ENCODE data around the gene C17orf107. TPM values are rescaled to one million over a fixed set of nuclear protein-coding genes. Genes with fewer than 3 reads are reported as not detected.

C17orf107 gene
- total RNA-seq, 1 donor, result 4.0 TPM

- H3K4me3 ChIP-seq (ENCODE audit: insufficient read depth, low read length), result peak overlapping the region; percentile 96
- TF ChIP-seq CTCF (IDR thresholded peaks at IDR 0.05; ENCODE audit: extremely low read depth, low read depth, low read length), result no peak
- peaks cover 34% of the 10 kb centered on the region for H4K20me1 ChIP-seq (ENCODE audit: insufficient read depth, low read length)
- peak overlapping the region; percentile 72 for H3K27ac ChIP-seq (ENCODE audit: low read depth, low read length)
- peak; percentile 94 for DNase-seq (ENCODE audit: insufficient read length, low spot score, missing footprints)
- H3K9me3 ChIP-seq (ENCODE audit: low read depth, low read length), result no peaks in the 10 kb centered on the region
- H3K79me2 ChIP-seq (ENCODE audit: insufficient read depth, low read length), result peaks cover 38% of the 10 kb centered on the region
- H3K36me3 ChIP-seq (ENCODE audit: insufficient read depth, low read length), result peaks cover 23% of the 10 kb centered on the region
- peak overlapping the region; percentile 84 for H2AFZ ChIP-seq (ENCODE audit: low read length)
- no peaks in the 10 kb centered on the region for H3K27me3 ChIP-seq (ENCODE audit: insufficient read depth, low read length)
- H3K4me2 ChIP-seq (ENCODE audit: insufficient read depth, low read length), result peak overlapping the region; percentile 97
- peaks cover 54% of the 10 kb centered on the region for H3K4me1 ChIP-seq (ENCODE audit: insufficient read depth, low read length)
These were observed 50.2 kb downstream of the C17orf107 start for GRCh38 chr17:4949321-4950074.

GRCh38 chr17:4950075-4950745 lies 50.9 kb downstream of the C17orf107 start:
- TF ChIP-seq CTCF (IDR thresholded peaks at IDR 0.05; ENCODE audit: extremely low read depth, low read depth, low read length), result no peak
- Histone ChIP-seq H2AFZ (ENCODE audit: low read length) (peak overlapping the region; percentile 68), H3K27me3 (ENCODE audit: insufficient read depth, low read length) (no peaks in the 10 kb centered on the region), H4K20me1 (ENCODE audit: insufficient read depth, low read length) (peaks cover 27% of the 10 kb centered on the region), H3K4me3 (ENCODE audit: insufficient read depth, low read length) (peak overlapping the region; percentile 96), H3K4me2 (ENCODE audit: insufficient read depth, low read length) (peak overlapping the region; percentile 68), H3K9me3 (ENCODE audit: low read depth, low read length) (no peaks in the 10 kb centered on the region), H3K36me3 (ENCODE audit: insufficient read depth, low read length) (peaks cover 17% of the 10 kb centered on the region), H3K79me2 (ENCODE audit: insufficient read depth, low read length) (peaks cover 31% of the 10 kb centered on the region), H3K27ac (ENCODE audit: low read depth, low read length) (peak overlapping the region; percentile 17), H3K4me1 (ENCODE audit: insufficient read depth, low read length) (peaks cover 47% of the 10 kb centered on the region)
- peak; percentile 94 for DNase-seq (ENCODE audit: insufficient read length, low spot score, missing footprints)

- Histone ChIP-seq H3K79me2 (ENCODE audit: insufficient read depth, low read length) (peaks cover 25% of the 10 kb centered on the region), H3K27me3 (ENCODE audit: insufficient read depth, low read length) (no peaks in the 10 kb centered on the region), H3K36me3 (ENCODE audit: insufficient read depth, low read length) (peaks cover 12% of the 10 kb centered on the region), H2AFZ (ENCODE audit: low read length) (peak within 1 kb of the TSS; percentile 68), H3K9me3 (ENCODE audit: low read depth, low read length) (no peaks in the 10 kb centered on the region), H3K4me3 (ENCODE audit: insufficient read depth, low read length) (peak within 1 kb of the TSS; percentile 96), H3K27ac (ENCODE audit: low read depth, low read length) (peak within 1 kb of the TSS; percentile 17), H3K4me1 (ENCODE audit: insufficient read depth, low read length) (peaks cover 41% of the 10 kb centered on the region), H4K20me1 (ENCODE audit: insufficient read depth, low read length) (peaks cover 21% of the 10 kb centered on the region), H3K4me2 (ENCODE audit: insufficient read depth, low read length) (peak within 1 kb of the TSS; percentile 68)
- DNase-seq (ENCODE audit: insufficient read length, low spot score, missing footprints), result peak; percentile 58
- TF ChIP-seq CTCF (IDR thresholded peaks at IDR 0.05; ENCODE audit: extremely low read depth, low read depth, low read length), result no peak
These were observed 51.4 kb downstream of the C17orf107 start, which contains the start of gene ENO3 for GRCh38 chr17:4950746-4951204. TSS of gene ENO3 (plus strand) at chr17:4951119. CDS start at chr17:4951830, 711 bp downstream.

GRCh38 chr17:4951486-4951885 lies 52.1 kb downstream of the C17orf107 start:
- DNase-seq (ENCODE audit: insufficient read length, low spot score, missing footprints), result peak; percentile 43
- peaks cover 34% of the 10 kb centered on the region for H3K4me1 ChIP-seq (ENCODE audit: insufficient read depth, low read length)
- peaks cover 14% of the 10 kb centered on the region for H4K20me1 ChIP-seq (ENCODE audit: insufficient read depth, low read length)
- no peak overlapping the region for H3K4me2 ChIP-seq (ENCODE audit: insufficient read depth, low read length)
- no peak overlapping the region for H3K4me3 ChIP-seq (ENCODE audit: insufficient read depth, low read length)
- H3K79me2 ChIP-seq (ENCODE audit: insufficient read depth, low read length), result peaks cover 18% of the 10 kb centered on the region
- peaks cover 5% of the 10 kb centered on the region for H3K36me3 ChIP-seq (ENCODE audit: insufficient read depth, low read length)
- no peak overlapping the region for H3K27ac ChIP-seq (ENCODE audit: low read depth, low read length)
- H3K27me3 ChIP-seq (ENCODE audit: insufficient read depth, low read length), result no peaks in the 10 kb centered on the region
- no peak overlapping the region for H2AFZ ChIP-seq (ENCODE audit: low read length)
- no peaks in the 10 kb centered on the region for H3K9me3 ChIP-seq (ENCODE audit: low read depth, low read length)
- TF ChIP-seq CTCF (IDR thresholded peaks at IDR 0.05; ENCODE audit: extremely low read depth, low read depth, low read length), result no peak
